HG02678 (cell line): Measurements from ENCODE around the gene ISCU.
"Not testable (repeated sequence)": the region's sequence is repeated elsewhere in the genome, so short reads cannot be mapped to it uniquely, and the experiment has no call there.

Experiments
- ATAC-seq: cut with Tn5 transposase; IDR thresholded peaks from one replicate; pipeline ENCODE4 v1.9.1; 2021; ENCODE audit warnings: mild to moderate bottlenecking, moderate library complexity; ENCODE audit not compliant: unreplicated experiment

Gene ISCU

DNA sequence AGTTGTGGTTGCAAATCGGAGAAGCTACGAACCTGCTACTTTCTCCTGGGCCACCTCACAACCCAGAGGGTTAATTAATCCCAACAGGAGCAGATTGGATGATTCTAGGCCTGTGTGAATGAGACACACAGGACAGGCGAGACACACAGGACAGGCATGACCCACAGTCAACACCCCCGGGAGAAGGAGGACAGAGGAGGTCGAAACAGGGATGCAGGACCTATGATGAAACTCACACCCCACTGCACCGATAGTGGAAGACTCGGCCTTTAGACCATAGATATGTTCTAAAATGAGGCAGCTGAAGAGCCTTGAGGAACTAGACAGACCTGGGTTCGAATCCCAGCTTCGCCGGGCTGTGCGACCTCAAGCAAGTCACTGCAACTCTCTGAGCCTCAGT, 23.9 kb downstream of the ISCU start:
- ATAC-seq: no peak

DNA sequence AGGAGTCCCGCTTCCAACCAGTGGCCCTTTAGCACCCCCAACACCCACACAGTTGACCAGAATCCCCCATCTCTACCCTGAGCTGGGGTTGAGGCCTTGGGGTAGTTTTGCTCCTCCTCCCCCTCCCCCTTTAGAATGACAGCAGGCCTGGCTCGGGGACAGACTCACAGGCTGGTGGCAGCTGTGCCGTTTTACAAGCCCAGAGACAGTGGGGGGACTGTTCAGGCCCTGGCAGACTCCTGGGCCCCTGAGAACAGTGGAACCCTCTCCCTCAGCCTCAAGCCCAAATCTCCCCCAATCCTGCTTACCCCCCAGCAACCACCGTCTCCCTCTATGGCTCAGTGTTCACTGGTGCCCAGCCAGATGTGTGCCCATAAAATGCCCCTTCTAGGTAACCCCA, 25.4 kb downstream of the ISCU start:
- no peak for ATAC-seq

DNA sequence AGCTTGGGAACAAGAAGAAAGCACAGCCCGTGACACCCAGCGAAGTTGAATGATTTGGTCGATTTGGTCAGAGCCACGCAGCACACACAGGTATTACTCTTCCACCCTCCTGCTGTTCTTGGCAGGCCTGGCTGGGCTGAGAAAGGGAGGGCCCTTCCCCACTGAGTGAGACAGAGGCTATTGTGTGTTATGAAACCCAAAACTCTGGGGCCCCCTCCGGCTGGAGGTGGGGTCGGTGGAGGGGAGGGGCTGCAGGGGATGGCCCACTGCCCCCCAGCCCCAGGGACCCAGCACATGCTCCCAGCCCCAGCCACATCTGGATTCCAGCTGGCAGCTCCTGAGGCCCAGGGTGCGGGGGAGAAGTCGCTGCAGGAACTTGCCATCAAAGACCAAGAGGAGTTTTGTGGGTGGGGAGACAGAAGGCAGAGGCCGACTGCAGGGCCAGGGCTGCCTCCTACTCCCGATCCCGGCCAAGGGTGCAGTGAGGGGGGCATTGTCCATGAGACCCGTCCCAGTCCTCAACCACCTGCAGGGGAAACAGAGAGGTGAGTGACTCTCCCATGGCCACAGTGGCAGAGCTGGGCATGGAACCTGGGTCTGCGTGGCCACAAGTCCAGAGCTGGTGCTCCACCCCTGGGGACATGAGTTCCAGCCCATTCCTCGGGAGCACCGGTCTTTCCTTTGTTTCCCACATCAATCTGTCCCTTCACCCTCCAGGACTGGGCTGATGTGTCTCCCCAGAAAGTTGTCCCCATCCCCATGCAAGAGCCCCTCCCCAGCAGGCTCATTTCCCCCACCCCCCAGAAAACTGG, 26.8 kb downstream of the ISCU start:
- no peak for ATAC-seq

DNA sequence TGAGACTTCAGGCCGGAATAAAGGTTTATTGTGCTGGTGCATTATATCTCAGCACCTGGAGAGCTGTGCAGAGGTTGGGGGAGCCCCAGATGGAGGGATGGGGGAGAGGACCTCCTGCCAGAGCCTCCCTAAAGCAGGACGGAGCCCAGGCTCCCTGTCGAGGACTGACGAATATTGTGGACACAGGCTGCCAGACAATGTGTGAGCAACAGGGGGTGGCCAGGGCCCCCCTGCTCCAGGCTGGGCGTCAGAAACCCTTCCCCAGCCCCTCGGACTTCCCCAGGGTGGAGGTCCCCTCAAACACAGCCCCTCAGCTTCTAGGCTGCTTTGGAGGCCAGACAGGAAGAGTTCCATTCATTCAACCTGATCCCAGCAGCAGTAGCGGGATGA, 27.4 kb downstream of the ISCU start:
- ATAC-seq: no peak

DNA sequence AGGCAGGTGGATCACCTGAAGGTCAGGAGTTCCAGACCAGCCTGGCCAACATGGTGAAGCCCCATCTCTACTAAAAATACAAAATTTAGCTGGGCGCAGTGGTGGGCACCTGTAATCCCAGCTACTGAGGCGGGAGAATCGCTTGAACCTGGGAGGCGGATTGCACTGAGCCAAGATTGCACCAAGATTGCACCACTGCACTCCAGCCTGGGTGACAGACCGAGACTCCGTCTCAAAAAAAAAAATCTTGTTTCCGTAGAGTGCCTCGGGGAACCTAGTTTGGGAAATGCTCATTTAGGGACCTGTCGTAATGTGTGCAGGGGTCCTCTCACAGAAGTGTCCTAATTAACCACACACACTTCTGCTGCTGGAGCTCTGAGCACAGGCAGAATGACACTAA, 28.1 kb downstream of the ISCU start:
- ATAC-seq: not testable (repeated sequence)

DNA sequence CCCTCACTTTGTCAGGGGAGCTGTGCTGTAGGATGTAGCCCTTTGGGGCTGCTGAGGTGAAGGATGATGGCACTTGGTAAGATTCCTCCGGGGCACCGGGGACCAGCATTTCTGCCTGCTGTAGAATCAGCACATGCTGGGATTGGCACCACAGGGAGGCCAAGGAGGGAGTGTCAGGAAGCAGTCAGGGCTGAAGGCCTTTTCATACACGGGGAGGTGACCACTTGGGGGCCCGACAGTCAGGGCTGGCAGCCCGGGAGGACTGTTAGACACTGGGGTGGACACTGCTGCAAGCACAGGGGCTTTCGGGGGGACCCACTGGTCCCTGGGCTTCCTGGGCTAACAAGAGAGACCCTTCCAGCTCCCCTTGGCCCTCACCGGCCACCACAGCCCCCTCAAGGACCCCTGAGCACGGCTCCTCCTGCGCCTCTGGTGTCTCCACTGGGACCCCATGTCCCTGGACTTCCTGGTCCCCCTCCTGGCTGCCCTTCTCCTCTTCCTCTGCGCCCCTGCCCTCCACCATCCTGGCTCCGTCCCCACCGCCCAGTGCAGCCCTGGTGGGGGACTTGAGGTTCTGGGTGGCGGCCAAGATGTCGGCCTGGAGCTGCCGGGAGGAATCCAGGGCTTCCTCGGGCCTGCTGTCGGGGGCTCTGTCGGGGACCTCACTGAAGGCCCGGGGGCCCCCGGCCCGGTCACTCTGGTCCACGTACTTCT, 29.0 kb downstream of the ISCU start:
- no peak for ATAC-seq

DNA sequence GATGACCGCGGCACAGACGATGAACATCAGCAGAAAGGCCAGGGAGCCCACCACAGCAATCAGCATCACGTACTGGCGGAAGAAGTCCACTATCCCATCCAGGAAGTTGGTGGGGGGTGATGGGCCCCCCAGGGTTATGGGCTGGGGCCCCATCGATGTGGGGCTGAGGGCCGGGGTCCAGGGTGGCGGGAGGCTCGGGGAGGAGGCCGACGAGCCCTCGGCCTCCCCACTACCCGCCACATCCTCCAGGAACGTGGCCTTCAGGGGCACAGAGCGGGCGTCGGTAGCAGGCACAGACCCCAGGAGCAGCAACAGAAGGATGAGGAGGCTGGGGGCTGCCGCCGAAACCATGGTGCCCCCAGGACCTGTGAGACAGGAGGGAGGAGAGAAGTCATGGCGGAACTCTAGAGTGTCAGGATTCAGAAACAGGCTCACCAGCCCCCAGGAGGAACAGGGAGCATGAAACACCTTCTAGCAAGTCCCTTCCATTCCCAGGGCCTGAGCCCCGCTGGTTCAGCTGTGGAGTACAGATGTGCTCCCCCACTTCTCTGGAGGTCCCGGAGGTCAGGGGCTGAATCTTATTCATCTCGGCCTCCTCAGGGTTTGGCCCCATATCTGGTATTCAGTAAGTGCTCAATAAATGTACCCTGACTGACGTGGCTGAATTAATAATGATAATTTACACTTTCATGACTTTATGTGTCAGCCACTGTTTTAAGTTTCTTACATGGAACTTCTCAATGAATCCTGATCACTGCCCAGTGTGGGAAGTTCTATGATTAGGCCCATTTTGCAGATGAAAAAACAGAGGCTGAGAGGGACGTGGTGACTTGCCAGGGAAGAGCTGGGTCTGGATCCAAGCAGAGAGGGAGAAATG, 29.9 kb downstream of the ISCU start:
- no peak for ATAC-seq

DNA sequence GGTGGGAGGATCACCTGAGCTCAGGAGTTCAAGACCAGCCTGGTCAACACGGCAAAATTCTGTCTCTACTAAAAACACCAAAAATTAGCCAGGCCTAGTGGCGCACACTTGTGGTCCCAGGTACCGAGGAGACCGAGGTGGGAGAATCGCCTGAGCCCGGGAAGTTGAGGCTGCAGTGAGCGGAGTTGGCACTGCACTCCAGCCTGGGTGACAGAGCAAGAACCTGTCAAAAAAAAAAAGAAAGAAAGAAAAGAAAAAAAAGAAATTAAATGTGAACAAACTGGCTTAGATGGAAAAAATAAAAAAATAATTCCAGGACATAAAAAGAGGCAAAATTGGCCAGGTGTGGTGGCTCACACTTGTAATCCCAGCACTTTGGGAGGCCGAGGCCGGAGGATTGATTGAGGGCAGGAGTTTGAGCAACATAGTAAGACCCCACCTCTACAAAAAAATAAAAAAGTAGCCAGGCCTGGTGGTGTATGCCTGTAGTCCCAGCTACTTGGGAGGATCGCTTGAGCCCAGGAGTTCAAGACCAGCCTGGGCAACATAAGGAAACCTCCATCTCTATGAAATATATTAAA, 32.0 kb downstream of the ISCU start:
- no peak for ATAC-seq

DNA sequence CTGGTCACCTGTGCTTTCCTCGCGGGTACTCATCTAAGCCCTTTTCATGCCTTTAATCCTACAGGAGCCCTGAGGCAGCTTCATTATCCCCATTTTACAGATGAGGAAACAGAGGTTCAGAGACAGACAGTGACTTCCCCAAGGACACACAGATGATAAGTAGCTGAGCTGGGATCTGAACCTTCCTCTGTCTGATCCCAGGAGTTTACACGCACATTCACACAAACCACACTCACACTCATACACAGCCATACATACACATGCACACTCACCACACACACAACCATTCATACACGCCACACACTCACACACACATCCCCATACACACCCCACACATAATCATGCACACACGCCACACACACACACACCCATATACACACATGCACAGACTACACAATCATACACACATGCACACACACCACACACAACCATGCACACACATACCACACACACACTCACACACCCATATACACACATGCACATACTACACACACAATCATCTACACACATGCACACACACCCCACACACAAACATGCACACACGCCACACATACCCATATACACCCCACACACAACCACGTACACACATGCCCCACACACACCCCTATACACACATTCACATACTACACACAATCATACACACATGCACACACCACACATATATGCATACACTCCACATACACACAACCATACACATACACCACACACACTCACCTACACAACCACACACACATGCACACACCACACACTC, 32.7 kb downstream of the ISCU start:
- ATAC-seq: no peak

DNA sequence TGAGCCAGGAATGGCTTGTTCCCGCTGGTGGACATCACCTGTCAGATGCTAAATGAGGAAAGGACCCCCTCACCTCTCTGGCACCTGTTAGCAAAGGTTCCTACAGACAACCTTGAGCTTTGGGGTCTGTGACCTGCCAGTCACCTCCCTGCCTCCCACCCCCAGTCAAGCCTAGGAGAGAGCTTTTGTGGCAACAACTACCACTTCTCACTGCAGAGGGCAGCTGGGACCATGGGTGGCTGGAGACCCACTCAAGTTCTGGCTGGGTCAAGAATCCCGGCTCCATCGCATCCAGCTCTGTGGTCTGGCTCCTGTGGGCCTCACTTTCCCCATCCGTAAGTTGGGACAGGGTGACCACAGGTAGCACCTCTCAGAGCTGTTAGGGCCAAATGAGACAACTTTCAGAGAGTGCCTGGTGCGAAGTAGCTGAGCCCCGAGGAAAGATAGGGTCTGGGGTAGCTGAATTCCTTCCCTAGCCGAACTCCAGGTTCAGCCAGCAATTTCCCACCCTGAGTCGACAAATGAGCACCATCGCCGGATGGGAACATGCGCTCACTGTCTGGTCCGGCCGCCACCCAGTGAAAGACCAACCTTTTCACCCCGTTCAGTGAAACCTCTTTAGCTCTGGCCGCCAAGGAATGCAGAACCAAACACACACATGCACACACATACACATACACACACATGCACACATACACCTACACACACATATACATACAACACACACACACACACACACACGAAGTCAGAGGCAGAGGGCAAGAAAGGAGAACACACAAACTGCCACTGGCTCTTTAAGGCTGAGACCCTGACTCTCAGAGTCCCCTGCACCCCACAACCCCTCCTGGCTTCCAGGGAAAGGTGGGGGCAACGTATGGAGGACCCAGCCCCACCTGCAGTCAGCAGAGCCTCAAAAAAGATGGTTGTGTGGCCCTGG, 33.6 kb downstream of the ISCU start:
- ATAC-seq: no peak

DNA sequence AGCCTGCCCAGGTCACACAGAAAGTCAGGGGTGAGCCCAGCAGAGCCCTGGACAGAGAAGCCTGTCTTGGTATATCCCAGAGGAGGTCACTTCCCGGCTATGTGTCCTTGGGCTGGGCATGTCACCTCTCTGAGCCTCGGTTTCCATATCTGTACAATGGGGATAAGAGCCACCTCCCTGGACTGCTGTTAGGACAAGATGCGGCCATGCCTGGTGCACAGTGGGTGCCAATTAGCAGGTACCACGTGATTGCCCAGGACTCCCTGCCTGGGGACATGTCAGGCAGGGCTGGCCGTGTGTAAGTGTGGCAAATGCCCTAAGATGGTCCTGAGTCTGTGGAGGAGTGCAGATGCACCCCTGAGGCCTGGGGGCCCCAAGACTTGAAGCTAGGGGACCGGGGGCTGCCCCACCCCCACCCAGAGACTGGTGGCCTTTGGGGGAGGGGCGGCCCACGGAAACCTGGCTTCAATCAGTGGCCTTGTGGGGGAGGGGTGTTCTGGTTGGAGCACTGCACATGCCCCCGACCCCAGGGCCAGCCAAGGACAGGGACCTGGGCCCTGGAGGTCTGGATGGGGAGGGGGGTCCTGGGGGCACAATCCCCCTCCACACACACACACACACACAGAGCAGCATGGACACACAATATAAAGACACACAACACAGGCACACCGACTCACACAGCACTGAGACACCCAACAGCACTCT, 34.6 kb downstream of the ISCU start:
- ATAC-seq: no peak

DNA sequence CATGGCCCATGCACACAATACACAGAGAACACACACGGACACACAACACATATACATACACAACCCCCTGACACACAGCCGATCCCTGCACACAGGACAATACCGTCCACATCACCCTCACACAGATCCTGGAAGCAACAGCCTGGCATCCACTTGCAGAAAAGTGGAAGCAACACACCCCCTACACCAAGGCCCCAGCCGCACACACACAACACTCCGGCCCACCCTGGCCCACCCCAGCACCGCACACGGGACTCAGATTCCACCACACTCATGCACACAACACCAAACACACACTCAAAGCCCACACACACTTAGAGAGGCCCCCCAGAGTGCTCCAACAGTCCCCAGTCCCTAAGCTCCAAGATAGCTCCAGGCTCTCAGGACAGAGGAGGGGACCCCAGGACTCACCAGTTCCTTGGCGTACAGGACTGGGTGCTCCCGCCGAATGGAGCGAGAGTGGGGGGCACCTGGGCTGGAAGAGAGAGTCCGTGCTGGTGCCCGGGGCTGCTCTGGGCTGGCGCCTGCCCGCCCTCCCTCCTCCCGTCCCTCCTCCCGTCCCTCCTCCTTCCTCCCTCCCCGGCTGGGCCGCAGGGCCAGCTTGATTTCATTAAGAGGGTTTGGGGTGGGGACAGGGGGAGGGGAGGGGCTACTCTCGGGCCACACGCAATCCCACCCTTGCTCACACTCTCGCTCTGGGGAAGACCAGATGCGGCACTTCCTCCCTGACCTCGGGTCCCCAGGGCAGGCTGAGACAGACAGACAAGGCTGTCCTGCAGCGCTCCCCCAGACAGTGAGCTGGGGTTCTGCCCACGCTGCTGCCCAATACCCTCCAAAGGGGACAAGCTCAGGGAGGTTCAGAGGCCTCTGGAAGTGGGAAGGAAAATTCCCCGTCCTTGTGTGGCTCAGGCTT, 35.4 kb downstream of the ISCU start, which contains the start of gene TMEM119:
Gene TMEM119, minus strand, starts transcription at position 526 of the 913 bp plus-strand sequence. CDS start 5,701 bp downstream, outside the sequence.
- ATAC-seq: no peak

DNA sequence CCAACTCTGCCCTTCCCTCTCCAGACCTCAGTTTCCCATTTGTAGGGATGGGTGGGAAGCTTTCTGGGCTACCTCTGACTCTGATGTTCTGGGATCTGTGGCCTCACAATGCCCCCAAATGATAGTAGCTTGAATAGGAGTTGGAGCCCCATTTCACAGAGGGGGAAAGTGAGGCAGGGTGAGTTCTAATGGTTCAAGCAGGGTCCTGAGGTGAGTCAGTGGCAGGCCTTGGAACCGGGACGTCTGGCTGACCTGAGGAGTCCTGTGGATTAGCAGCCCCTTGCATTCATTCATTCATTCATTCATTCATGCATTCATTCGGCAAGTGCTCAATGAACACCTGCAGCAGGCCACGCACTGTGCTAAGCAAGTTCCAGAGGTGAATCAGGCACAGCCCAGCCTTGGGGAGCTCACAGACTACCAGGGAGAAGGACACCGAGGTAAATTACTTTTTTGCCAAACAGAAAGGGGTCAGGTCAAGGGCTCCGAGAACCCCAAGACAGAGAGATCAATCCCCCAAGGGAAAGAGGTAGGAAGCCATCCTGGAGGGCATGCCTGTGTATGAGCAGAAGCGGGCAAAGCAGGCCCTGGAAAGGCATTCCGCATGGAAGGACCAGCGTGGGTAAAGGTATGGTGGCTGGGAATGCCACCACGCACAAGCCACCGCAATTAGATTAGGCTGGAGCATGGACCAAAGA, 36.3 kb downstream of the ISCU start:
- ATAC-seq: no peak

DNA sequence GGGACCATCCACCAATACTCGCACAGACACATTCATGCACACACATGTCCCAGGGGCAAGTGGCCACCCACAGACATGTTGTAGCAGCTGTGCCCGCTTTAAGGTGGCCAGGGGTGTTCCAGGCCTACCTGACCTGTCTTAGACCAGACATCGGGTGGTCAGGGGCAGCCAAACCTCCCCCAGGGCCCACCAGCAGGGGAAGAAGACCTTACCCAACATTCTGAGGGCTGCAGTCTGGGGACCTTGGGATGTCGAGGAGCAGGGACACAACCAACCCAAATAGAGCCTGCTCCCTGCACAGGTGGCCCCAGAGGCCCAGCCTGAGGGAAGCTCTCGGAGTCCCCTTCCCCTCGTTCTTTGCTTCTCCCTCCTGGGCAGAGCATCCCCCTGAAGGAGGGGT, 37.1 kb downstream of the ISCU start:
- no peak for ATAC-seq

DNA sequence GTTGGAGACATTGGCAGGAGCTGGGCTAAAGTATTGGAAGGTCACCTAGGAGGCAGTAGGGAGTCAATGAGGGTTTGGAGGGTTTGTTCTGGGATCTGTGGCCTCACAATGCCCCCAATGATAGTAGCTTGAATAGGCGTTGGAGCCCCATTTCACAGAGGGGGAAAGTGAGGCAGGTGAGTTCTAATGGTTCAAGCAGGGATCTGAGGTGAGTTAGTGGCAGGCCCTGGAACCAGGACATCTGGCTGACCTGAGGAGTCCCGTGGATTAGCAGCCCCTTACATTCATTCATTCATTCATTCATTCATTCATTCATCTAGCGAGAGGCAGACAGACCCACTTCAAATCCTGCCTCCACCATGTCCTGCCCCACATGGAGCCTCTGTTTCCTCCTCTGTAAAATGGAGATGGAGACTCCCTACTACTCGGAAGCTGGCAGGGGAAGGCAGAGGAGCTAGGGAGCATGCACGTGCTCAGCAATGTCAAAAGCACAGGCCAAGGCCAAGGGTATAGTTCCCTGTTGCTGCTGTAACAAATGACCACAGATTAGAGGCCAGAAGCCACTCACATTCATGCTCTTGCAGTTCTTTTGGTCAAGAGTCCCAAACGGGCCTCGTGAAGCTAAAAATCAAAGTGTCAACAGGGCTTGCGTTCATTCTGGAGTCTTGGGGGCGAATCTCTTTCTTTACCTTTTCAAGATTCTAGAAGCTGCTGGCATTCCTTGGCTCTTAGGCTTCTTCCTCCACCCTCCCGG, 37.7 kb downstream of the ISCU start:
- no peak for ATAC-seq

DNA sequence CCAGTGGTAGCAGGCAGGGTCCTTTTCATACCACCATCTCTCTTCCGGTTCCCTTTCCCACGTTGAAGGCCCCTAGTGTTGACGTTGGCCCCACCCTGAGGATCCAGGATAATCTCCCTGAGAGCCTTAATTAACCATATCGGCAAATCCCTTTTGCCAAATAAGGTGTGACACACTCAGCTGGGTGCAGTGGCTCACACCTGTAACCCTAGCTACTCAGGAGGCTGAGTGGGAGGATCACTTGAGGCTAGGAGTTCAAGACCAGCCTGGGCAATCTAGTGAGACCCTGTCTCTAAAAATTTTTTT, 38.3 kb downstream of the ISCU start:
- no peak for ATAC-seq
